Mucosa of descending colon (tissue), 3 donors: ENCODE results near the gene JMJD8. TPM values are rescaled to one million over a fixed set of nuclear protein-coding genes. Genes with fewer than 3 reads are reported as not detected.

Experiments
- ATAC-seq: fragments of 200-7000 bp; cut with Tn5 transposase; one replicate; pipeline ENCODE4 v1.9.1; 2020; ENCODE audit warnings: mild to moderate bottlenecking, moderate library complexity
- DNase-seq, 3 donors: peaks; one replicate each; pipeline ENCODE4 v3.0.0-alpha.2; 2020
- H3K36me3 ChIP-seq: fragments of 200-600 bp; one replicate; pipeline ENCODE4 v1.8.0; 2021; ENCODE audit warnings: low read depth, mild to moderate bottlenecking
- H3K4me1 ChIP-seq: fragments of 200-600 bp; one replicate; pipeline ENCODE4 v1.8.0; 2021; ENCODE audit warnings: low read depth, mild to moderate bottlenecking
- H3K4me3 ChIP-seq: fragments of 200-600 bp; one replicate; pipeline ENCODE4 v1.8.0; 2021; ENCODE audit warnings: mild to moderate bottlenecking
- H3K9me3 ChIP-seq: fragments of 200-600 bp; one replicate; pipeline ENCODE4 v1.8.0; 2021; ENCODE audit warnings: mild to moderate bottlenecking
- intact Hi-C, 2 donors: fragments of 100-400 bp; cut with DNase I in 1 of 2; cut with micrococcal nuclease in 1 of 2; formaldehyde crosslinking; loops; one replicate each; pipeline versions ENCODE4 v1.11.0 to v1.11.1; 2022; cut with DNase I, micrococcal nuclease
- total RNA-seq, 3 donors: library from RNA; stranded (reverse); fragmentation: NEBNext Ultra II Directional in 2 of 3; extraction: Animal tissue kit (Norgen Biotek cat#: 25700) in 2 of 3; gene quantifications; one replicate each; pipeline versions ENCODE4 v1.2.1 to v1.2.4, GENCODE V29; 2021 to 2023
- TF ChIP-seq, protein P1 (sequence below): fragments of 200-600 bp; IDR thresholded peaks from one replicate; pipeline ENCODE4 v1.8.0; 2022; ENCODE audit warnings: antibody characterized with exemption, mild to moderate bottlenecking
- donor health status: DM: no; HTN: no; CAD: no; lungs with moderate emphysema.
- donor health status: DM: no; HTN: no; CAD: no.
- donor health status: DM: no; HTN: yes; CAD: no.

The JMJD8 gene
- total RNA-seq, 3 donors from 2014 or later: 39.5 to 60.5 (median 46.9) TPM

DNA sequence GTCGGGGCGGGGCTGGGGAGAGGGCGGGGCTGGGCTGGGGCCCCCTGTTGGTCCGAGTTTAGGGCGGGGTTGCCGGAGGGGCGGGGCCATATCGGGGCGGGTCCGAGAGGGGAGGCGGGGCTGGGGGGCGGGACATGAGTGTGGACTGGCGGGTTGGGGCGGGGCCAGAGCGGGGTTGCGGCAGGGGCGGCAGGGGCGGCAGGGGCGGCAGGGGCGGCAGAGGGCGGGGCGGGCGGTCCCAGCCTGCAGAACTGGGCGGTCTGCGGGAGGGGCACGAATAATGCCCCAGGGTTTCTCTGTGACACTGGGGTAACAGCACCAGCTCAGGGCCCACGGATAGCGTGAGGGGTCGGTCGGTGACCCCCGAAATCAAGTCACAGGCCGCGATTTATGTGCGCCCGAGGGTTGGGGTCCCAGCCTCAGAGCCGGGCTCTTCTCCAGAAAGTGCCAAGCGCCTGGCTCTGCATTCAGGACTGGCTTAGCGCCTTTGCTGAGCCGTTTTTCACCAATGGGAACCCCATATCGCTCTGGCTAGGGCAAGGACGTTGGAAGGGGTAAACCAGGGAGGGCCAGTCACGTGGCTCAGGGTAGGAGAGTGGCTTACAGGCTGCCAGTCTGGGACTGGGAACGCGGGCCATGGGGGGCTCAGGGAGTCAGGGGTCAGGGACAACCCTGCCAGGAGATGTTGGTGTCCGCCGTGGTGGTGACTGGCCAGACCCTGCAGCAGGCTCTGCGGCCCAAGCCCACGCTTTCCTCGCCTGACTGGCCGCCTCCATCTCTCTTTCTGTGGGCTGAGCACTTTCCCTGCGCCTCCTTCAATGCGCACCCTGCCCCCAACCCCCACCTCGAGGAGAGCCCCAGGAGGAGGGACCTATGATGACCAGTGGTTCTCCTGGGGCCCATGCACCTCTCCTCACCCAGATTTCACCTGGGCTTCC, 46.8 kb downstream of the JMJD8 start:
- intact Hi-C loops: no loop called here
- TF ChIP-seq, protein P1, sequence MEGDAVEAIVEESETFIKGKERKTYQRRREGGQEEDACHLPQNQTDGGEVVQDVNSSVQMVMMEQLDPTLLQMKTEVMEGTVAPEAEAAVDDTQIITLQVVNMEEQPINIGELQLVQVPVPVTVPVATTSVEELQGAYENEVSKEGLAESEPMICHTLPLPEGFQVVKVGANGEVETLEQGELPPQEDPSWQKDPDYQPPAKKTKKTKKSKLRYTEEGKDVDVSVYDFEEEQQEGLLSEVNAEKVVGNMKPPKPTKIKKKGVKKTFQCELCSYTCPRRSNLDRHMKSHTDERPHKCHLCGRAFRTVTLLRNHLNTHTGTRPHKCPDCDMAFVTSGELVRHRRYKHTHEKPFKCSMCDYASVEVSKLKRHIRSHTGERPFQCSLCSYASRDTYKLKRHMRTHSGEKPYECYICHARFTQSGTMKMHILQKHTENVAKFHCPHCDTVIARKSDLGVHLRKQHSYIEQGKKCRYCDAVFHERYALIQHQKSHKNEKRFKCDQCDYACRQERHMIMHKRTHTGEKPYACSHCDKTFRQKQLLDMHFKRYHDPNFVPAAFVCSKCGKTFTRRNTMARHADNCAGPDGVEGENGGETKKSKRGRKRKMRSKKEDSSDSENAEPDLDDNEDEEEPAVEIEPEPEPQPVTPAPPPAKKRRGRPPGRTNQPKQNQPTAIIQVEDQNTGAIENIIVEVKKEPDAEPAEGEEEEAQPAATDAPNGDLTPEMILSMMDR: no peak
- peak; percentile 80 for ATAC-seq

DNA sequence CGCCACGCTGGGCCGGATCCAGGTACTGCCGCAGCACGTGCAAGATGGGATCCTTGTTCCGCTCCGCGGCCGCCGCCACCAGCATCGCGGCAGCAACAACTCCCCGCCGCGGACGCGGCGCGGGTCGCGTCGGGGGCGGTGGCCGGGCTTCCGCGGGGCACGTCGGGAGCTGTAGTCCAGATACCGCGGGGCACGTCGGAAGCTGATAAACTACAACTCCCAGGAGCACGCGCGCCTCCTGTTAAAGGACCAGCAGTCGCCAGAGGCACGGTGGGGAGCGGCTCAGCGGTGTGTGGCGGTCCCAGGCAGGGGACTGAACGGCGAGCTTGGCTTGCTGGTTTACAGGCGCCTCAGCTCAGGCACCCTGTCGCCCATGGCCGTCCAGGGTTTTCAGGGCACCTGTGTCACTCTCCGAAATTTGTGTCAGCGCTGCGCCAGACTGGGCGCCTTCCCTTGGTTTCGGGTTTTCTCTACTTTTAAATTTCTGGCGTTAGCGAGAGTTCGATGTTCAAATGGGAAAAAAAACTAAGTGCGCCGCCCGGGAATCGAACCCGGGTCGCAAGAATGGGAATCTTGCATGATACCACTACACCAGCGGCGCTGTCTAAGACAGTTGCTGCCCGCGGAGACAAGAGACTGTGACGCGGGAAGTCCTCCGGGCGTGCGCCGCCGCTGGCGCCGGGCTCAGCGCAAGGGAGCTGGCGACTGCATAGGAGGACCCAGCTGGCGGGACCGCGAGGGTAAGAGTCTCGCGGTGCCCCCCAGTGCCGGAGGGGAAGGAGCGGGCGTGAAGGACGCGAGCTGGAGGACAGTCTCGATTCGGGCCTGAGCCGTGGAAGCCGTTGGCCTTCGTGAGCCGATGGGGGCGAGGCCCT, 47.7 kb downstream of the JMJD8 start, which contains the start of gene METTL26:
TSS of gene METTL26 (minus strand) at position 100 of the 875 bp plus-strand sequence. CDS start at position 85, 15 bp downstream.
- TF ChIP-seq, protein P1: no peak
- peak; percentile 90 for ATAC-seq
- intact Hi-C loops: no loop called here

More for the DNA sequence above, 46.8 kb downstream of the JMJD8 start:
- no peaks in the 10 kb centered on the region for H3K9me3 ChIP-seq
- H3K4me1 ChIP-seq: peaks cover 12% of the 10 kb centered on the region
- no peak overlapping the region for H3K4me3 ChIP-seq
- H3K36me3 ChIP-seq: peaks cover 3% of the 10 kb centered on the region
- peak; percentile 76 to 93 (median 90) for DNase-seq

DNA sequence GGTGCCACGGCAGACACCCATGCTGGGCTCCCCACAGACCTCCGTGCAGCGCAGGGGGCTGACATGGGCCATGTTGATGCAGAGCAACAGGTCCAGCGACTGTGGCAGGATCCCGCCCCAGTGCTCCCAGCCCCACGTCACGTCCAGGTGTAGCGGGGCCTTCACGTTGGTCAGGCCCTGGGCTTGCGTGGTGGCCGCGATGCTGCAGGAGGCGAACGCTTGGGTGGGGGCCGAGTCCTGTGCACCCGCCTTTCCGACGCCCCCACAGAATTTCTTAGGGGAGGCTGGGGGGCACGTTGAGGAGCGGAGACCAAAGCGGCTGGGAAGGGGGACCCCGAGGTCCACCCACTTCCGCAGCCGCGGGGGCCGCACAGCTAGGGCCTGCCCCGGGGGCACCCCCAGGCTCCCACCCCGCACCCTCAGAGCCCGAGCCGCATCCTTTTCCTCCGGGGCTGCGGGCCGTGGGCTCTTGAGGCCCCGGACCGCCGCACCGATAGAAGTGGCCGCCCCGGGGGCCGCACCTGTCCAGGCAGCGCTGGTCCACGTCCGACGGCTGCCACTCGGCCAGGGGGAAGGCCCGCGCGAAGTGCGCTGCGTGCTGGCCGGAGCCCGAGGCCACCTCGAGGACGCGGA, 48.4 kb downstream of the JMJD8 start:
- Histone ChIP-seq H3K9me3 (no peaks in the 10 kb centered on the region), H3K4me3 (peak overlapping the region; percentile 45), H3K36me3 (no peaks in the 10 kb centered on the region), H3K4me1 (peaks cover 19% of the 10 kb centered on the region)
- intact Hi-C loops: no loop called here
- no peak for ATAC-seq
- TF ChIP-seq, protein P1: no peak
- peak; percentile 39 to 80 (median 63) for DNase-seq

More for the DNA sequence above, 47.7 kb downstream of the JMJD8 start, which contains the start of gene METTL26:
- Histone ChIP-seq H3K4me1 (peaks cover 12% of the 10 kb centered on the region), H3K9me3 (no peaks in the 10 kb centered on the region), H3K36me3 (no peaks in the 10 kb centered on the region), H3K4me3 (peak within 1 kb of the TSS; percentile 45)
- DNase-seq: peak; percentile 96 to 98 (median 97)

DNA sequence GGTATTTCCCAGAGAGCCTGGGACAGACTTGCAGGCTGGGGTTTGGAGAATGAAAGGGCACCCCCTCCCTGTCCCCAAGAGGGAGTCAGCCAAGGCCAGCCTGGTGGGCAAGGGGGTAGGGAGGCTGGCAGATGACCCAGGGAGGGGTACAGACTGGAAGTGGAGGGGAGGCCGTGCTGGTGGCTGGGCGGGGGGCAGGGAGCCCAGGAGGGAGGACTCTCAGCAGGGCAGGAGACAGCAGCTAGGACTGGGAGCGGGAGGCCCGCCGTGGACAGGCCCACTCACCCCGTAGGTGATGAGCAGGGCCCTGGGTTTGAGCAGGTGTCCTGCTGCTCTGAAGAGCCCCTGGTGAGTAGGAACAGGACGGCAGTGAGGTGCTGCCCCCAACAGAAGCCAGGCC, 49.1 kb downstream of the JMJD8 start:
- no peak for DNase-seq
- Histone ChIP-seq H3K9me3 (no peaks in the 10 kb centered on the region), H3K4me3 (no peak overlapping the region), H3K36me3 (no peaks in the 10 kb centered on the region), H3K4me1 (peaks cover 25% of the 10 kb centered on the region)
- TF ChIP-seq, protein P1: no peak
- ATAC-seq: no peak
- intact Hi-C loops: no loop called here

DNA sequence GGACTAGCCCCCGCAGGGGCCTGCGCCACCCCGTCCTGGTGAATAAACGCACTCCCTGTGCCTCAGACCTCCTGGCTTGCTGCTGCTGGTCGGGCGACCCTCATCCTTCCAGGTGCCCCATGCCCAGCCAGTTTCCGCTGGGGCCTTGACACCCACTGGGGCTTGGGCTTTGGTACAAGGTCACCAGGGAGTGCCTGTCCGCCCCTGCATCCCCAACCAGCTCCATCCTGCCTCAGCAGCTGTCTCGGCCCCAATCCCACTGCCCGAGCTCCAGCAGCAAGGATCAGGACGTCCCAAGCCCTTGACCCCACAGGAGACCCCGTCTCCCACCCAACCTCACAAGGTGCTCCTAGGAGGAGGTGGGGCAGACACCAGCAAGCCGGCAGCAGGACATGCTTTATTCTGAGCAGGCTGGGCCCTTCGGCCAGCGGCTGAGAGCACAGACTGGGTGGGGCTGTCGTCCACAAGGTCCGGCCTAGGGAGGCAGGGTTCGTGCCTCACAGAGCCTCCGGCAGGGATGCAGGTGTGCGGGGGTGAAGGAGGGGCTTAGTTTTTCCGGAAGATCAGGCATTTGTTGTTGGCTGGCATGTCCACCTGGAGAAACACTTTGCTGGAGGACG, 50.0 kb downstream of the JMJD8 start:
- no peak for ATAC-seq

More for the DNA sequence above, 50.0 kb downstream of the JMJD8 start:
- Histone ChIP-seq H3K36me3 (no peaks in the 10 kb centered on the region), H3K4me3 (no peak overlapping the region), H3K9me3 (no peaks in the 10 kb centered on the region), H3K4me1 (peaks cover 25% of the 10 kb centered on the region)
- TF ChIP-seq, protein P1: no peak
- intact Hi-C loops: no loop called here
- DNase-seq: no peak
